ENCODE data around the gene ADH1A. TPM values are rescaled to one million over a fixed set of nuclear protein-coding genes. Genes with fewer than 3 reads are reported as not detected.

ADH1A gene
- polyA plus RNA-seq, 1 donor from 2014 or later: not detected

DNA sequence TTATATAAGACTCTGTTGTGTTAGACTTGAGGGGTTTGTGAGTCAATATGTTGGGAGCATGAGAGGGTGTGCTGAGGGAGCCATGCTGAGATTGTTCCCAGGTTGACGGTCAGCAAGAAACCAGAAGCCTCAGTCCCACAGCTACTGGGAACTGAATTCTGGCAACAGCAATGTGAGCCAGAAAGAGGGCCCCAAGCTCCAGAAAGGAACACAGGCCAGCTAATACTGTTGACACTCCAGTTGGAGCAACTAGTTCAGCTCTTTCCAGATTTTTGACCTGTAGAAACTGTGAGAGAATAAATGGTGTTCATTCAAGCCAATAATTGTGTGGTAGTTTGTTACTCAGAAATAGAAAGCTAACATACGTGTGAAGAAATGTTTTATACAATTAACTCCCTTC is 17.1 kb downstream of the ADH1A start:
- Histone ChIP-seq H3K27ac (ENCODE audit: low read length) (no peak overlapping the region), H3K9me2 (ENCODE audit: insufficient read depth, low read length) (no peaks in the 10 kb centered on the region), H3K36me3 (ENCODE audit: insufficient read depth, low read length) (no peaks in the 10 kb centered on the region), H3K9ac (ENCODE audit: low read length) (no peak overlapping the region), H3K4me2 (ENCODE audit: low read length) (no peak overlapping the region), H3K9me3 (ENCODE audit: low read length) (no peaks in the 10 kb centered on the region), H2AFZ (ENCODE audit: low read depth, low read length) (no peak overlapping the region), H3F3A (ENCODE audit: insufficient read depth, low read length, poor library complexity, severe bottlenecking) (no peaks in the 10 kb centered on the region), H4K20me1 (ENCODE audit: insufficient read depth) (no peaks in the 10 kb centered on the region), H3K79me2 (replicated peaks; ENCODE audit: insufficient read depth, low read length) (no peaks in the 10 kb centered on the region), H3K4me3 (ENCODE audit: low read length) (no peak overlapping the region), H3K27me3 (ENCODE audit: insufficient read depth, low read depth, low read length) (no peaks in the 10 kb centered on the region)
- TF ChIP-seq EZH2 (IDR thresholded peaks at IDR 0.05; ENCODE audit: borderline replicate concordance, insufficient read depth, low read length, poor library complexity, severe bottlenecking) (no peak), TAF1 (IDR thresholded peaks at IDR 0.05; ENCODE audit: low read depth) (no peak), MXI1 (conservative IDR thresholded peaks at IDR 0.05; ENCODE audit: poor library complexity, severe bottlenecking) (no peak), EP300 (conservative IDR thresholded peaks at IDR 0.05; ENCODE audit: poor library complexity, severe bottlenecking) (no peak), POLR2AphosphoS5 (IDR thresholded peaks at IDR 0.05) (no peak), RAD21 (conservative IDR thresholded peaks at IDR 0.05) (no peak), SMC3 (conservative IDR thresholded peaks at IDR 0.05; ENCODE audit: poor library complexity) (no peak)
- TF ChIP-seq, protein P1, sequence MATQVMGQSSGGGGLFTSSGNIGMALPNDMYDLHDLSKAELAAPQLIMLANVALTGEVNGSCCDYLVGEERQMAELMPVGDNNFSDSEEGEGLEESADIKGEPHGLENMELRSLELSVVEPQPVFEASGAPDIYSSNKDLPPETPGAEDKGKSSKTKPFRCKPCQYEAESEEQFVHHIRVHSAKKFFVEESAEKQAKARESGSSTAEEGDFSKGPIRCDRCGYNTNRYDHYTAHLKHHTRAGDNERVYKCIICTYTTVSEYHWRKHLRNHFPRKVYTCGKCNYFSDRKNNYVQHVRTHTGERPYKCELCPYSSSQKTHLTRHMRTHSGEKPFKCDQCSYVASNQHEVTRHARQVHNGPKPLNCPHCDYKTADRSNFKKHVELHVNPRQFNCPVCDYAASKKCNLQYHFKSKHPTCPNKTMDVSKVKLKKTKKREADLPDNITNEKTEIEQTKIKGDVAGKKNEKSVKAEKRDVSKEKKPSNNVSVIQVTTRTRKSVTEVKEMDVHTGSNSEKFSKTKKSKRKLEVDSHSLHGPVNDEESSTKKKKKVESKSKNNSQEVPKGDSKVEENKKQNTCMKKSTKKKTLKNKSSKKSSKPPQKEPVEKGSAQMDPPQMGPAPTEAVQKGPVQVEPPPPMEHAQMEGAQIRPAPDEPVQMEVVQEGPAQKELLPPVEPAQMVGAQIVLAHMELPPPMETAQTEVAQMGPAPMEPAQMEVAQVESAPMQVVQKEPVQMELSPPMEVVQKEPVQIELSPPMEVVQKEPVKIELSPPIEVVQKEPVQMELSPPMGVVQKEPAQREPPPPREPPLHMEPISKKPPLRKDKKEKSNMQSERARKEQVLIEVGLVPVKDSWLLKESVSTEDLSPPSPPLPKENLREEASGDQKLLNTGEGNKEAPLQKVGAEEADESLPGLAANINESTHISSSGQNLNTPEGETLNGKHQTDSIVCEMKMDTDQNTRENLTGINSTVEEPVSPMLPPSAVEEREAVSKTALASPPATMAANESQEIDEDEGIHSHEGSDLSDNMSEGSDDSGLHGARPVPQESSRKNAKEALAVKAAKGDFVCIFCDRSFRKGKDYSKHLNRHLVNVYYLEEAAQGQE (IDR thresholded peaks at IDR 0.05; ENCODE audit: borderline replicate concordance): no peak
- TF ChIP-seq, protein P2, sequence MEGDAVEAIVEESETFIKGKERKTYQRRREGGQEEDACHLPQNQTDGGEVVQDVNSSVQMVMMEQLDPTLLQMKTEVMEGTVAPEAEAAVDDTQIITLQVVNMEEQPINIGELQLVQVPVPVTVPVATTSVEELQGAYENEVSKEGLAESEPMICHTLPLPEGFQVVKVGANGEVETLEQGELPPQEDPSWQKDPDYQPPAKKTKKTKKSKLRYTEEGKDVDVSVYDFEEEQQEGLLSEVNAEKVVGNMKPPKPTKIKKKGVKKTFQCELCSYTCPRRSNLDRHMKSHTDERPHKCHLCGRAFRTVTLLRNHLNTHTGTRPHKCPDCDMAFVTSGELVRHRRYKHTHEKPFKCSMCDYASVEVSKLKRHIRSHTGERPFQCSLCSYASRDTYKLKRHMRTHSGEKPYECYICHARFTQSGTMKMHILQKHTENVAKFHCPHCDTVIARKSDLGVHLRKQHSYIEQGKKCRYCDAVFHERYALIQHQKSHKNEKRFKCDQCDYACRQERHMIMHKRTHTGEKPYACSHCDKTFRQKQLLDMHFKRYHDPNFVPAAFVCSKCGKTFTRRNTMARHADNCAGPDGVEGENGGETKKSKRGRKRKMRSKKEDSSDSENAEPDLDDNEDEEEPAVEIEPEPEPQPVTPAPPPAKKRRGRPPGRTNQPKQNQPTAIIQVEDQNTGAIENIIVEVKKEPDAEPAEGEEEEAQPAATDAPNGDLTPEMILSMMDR (IDR thresholded peaks at IDR 0.05; ENCODE audit: poor library complexity, severe bottlenecking): no peak

DNA sequence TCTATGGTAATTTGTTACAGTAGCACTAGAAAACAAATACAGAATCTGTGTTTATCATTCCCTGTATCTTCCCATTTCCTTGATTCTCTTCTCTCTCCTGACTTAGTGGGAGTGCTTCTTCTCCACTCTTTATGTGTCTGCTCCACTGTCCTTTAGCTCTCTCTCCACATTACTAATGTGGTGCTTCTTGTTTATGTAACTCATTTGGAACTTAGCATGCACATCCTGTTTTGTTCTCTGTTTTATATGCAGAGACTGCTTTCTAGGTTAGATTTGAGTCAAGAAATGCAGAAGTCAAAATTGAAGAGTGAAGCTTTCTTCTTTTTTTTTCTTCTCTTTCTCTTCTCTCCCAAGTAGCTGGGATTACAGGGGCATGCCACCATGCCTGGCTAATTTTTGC is 25.9 kb downstream of the ADH1A start:
- Histone ChIP-seq H3F3A (ENCODE audit: insufficient read depth, low read length, poor library complexity, severe bottlenecking) (no peaks in the 10 kb centered on the region), H3K79me2 (replicated peaks; ENCODE audit: insufficient read depth, low read length) (no peaks in the 10 kb centered on the region), H3K27me3 (ENCODE audit: insufficient read depth, low read depth, low read length) (no peaks in the 10 kb centered on the region), H3K4me2 (ENCODE audit: low read length) (no peak overlapping the region), H3K9me2 (ENCODE audit: insufficient read depth, low read length) (no peaks in the 10 kb centered on the region), H3K4me3 (ENCODE audit: low read length) (no peak overlapping the region), H4K20me1 (ENCODE audit: insufficient read depth) (no peaks in the 10 kb centered on the region), H3K27ac (ENCODE audit: low read length) (no peak overlapping the region), H3K9ac (ENCODE audit: low read length) (no peak overlapping the region), H3K36me3 (ENCODE audit: insufficient read depth, low read length) (no peaks in the 10 kb centered on the region), H2AFZ (ENCODE audit: low read depth, low read length) (no peak overlapping the region), H3K9me3 (ENCODE audit: low read length) (no peaks in the 10 kb centered on the region)
- TF ChIP-seq MXI1 (conservative IDR thresholded peaks at IDR 0.05; ENCODE audit: poor library complexity, severe bottlenecking): no peak
- no peak for TF ChIP-seq SMC3 (conservative IDR thresholded peaks at IDR 0.05; ENCODE audit: poor library complexity)
- TF ChIP-seq EZH2 (IDR thresholded peaks at IDR 0.05; ENCODE audit: borderline replicate concordance, insufficient read depth, low read length, poor library complexity, severe bottlenecking): no peak
- no peak for TF ChIP-seq POLR2AphosphoS5 (IDR thresholded peaks at IDR 0.05)
- TF ChIP-seq, protein P2 (IDR thresholded peaks at IDR 0.05; ENCODE audit: poor library complexity, severe bottlenecking): no peak
- no peak for TF ChIP-seq EP300 (conservative IDR thresholded peaks at IDR 0.05; ENCODE audit: poor library complexity, severe bottlenecking)
- no peak for TF ChIP-seq TAF1 (IDR thresholded peaks at IDR 0.05; ENCODE audit: low read depth)
- no peak for TF ChIP-seq RAD21 (conservative IDR thresholded peaks at IDR 0.05)
- TF ChIP-seq, protein P1 (IDR thresholded peaks at IDR 0.05; ENCODE audit: borderline replicate concordance): no peak

Measured in neural cell (in vitro differentiated cells).